LNCAP (cell line): ENCODE data around the gene GABRA5.

Experiments
- TF ChIP-seq, protein P1 (sequence below): fragments of 450-650 bp; IDR thresholded peaks from 2 replicates; pipeline ENCODE4 v1.5.1; 2017; ENCODE audit warnings: mild to moderate bottlenecking

Gene GABRA5

DNA sequence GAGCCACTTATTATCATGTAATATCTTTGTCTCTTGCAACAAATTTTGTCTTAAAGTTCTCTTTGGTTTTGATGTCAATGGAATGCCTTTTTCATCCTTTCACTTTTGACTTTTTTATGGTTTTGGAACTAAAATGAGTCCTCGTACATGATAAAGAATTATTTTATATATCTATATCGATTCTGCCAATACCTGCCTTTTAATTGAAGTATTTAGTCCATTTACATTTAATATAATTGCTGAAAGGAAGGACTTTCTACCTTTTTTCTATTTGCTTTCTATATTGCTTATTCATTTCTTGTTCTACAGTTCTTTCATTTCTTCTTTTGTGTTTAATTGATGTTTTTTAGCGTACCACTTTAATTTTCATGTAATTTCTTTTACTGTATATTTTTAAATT, 32.8 kb downstream of the GABRA5 start:
- TF ChIP-seq, protein P1, sequence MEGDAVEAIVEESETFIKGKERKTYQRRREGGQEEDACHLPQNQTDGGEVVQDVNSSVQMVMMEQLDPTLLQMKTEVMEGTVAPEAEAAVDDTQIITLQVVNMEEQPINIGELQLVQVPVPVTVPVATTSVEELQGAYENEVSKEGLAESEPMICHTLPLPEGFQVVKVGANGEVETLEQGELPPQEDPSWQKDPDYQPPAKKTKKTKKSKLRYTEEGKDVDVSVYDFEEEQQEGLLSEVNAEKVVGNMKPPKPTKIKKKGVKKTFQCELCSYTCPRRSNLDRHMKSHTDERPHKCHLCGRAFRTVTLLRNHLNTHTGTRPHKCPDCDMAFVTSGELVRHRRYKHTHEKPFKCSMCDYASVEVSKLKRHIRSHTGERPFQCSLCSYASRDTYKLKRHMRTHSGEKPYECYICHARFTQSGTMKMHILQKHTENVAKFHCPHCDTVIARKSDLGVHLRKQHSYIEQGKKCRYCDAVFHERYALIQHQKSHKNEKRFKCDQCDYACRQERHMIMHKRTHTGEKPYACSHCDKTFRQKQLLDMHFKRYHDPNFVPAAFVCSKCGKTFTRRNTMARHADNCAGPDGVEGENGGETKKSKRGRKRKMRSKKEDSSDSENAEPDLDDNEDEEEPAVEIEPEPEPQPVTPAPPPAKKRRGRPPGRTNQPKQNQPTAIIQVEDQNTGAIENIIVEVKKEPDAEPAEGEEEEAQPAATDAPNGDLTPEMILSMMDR = no peak

DNA sequence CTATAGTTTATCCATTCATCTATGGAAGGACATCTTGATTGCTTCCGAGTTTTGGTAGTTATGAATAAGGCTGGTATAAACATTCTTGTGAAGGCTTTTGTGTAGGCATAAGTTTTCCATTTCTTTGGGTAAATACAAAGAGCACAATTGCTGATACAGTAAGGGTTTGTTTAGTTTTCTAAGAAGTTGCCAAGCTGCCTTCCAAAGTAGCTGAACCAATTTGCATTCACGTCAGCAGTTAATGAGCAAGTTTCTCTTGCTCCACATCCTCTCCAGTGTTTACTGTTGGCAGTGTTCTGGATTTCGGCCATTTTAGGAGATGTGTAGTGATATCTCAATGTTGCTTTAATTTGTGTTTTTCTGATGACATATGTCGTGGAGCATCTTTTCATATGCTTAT, 34.2 kb downstream of the GABRA5 start:
- TF ChIP-seq, protein P1 = no peak

DNA sequence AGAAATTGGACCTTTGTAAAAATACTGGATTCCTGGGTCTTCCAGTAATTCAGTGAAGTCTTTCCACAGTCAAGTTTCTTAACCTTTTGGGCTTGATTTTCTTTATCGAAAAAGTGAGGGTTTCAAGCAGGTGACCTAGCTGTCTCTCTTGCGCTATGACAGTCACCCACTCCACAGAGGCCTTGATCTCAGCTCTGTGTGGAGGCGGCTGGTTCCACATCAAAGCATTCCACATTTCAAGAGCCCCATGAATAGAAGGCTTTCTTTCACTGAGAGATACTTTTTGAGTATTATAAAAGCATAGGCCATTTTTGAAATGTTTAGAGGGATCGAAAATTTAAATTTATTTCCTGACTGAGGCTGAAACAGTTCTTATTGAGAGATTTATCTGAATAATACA, 43.9 kb downstream of the GABRA5 start:
- TF ChIP-seq, protein P1 = no peak

DNA sequence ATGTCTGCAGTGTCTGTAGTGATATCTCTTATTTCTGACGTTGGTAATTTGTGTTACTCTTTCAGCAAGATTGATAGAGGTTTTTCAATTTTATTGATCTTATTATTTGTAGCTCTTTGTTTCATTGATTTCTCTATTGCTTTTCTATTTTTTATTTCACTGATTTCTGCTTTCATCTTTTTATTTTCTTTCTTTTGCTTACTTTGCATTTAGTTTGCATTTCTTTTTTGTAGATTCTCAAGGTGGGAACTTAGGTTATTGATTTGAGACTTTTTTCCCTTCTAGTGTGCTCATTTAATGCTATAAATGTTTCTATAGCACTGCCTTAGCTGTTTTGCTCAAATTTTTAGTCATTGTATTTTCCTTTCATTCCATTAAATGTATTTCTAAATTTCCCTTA, 54.6 kb downstream of the GABRA5 start:
- TF ChIP-seq, protein P1 = no peak

DNA sequence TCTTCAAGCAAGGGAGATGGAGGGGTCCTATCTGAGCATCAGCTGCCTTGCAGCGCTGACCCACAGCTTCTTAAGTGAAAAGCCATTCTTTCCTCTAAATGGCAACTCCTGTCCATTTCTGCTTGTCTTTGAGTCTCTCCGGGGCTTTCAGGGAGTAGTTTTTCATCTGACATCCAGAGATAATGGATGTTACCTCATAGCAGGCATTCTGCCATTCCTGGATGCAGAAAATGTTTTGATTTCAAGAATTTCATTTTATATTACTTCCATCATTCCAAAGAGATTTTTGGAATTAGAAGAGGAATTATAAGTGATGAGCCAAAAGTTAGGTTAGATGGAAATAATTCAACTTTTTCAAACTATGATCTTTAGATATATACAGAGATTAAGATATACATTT, 59.2 kb downstream of the GABRA5 start:
- TF ChIP-seq, protein P1 = no peak

DNA sequence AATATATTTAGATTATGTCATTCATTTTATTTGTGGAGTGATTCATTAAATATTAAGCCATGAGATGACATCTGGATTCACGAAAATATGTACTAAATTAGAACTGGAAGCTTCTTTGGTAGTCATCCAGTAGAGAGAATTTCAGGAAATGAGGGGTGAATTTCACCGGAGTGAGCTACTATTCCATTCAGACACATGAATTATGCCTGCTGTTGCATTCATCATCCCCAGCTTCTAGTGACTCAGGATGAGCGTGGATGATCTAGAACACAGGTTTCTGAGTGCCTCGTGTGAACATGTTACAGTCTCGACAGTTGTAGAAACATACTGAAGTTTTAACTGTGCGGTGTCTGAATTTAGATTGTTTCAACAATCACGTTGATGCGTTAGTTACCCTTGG, 61.2 kb downstream of the GABRA5 start:
- TF ChIP-seq, protein P1 = no peak

DNA sequence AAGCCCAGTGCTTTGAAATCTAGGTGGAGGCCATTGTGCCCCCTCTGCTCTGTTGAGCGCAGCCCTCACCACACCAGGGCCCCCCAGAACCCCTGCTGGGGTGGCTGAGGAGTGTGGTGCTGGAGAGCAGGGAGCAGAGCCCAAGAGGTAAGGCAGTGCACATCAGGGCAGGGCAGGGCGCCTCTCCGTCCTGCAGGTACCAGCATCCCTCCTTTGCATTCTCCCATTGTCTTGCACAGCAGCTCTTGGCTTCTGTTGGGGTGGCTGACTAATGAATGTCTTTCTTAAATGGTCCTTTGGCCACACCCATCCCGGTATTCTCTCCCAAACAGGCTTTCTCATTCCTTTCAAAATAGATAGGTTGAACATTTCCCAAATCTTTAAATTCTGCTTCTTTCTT, 62.7 kb downstream of the GABRA5 start:
- TF ChIP-seq, protein P1 = no peak

DNA sequence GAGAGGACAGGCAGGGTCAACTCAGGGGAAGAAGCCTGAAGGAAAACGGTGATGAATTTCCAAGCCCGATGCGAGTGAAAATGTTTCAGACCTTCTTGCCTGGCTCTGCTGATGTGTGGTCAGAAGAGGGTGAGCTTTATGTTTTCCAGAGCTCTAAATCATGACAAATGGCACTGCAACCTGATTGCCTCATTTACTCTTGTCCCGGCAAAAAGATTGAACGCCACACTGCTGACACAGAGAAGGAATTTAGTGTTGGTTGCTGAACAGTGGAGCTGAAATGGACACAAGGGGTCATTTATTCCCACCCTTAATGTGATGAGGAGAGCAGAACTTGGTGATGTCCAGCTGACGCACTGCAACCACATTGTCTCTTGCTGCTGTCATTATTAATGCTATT, 68.0 kb downstream of the GABRA5 start:
- TF ChIP-seq, protein P1 = no peak
